Measurements from ENCODE around the gene RBFOX2.

RBFOX2 gene

GRCh38 chr22:35892192-35892591, 136.4 kb downstream of the RBFOX2 start:
- TF ChIP-seq MAX (IDR thresholded peaks at IDR 0.05; ENCODE audit: low read depth, low read length) (no peak), MYC (IDR thresholded peaks at IDR 0.05; ENCODE audit: low read depth, low read length) (no peak), CTCF (IDR thresholded peaks at IDR 0.05; ENCODE audit: low read depth, low read length) (no peak), POLR2A (IDR thresholded peaks at IDR 0.05; ENCODE audit: extremely low read depth, insufficient read length) (no peak)
- H3K4me3 ChIP-seq (ENCODE audit: low read depth, low read length) = no peak overlapping the region
- no peak for DNase-seq (ENCODE audit: low read depth)

GRCh38 chr22:35891442-35891841, 137.2 kb downstream of the RBFOX2 start:
- DNase-seq (ENCODE audit: low read depth) = no peak

GRCh38 chr22:35889071-35889470, 139.6 kb downstream of the RBFOX2 start:
- no peak for TF ChIP-seq CTCF (IDR thresholded peaks at IDR 0.05; ENCODE audit: low read depth, low read length)
- TF ChIP-seq MAX (IDR thresholded peaks at IDR 0.05; ENCODE audit: low read depth, low read length) = no peak
- TF ChIP-seq MYC (IDR thresholded peaks at IDR 0.05; ENCODE audit: low read depth, low read length) = no peak
- TF ChIP-seq POLR2A (IDR thresholded peaks at IDR 0.05; ENCODE audit: extremely low read depth, insufficient read length) = no peak
- no peak for DNase-seq (ENCODE audit: low read depth)
- no peak overlapping the region for H3K4me3 ChIP-seq (ENCODE audit: low read depth, low read length)

More at GRCh38 chr22:35891442-35891841, 137.2 kb downstream of the RBFOX2 start:
- TF ChIP-seq POLR2A (IDR thresholded peaks at IDR 0.05; ENCODE audit: extremely low read depth, insufficient read length) (no peak), CTCF (IDR thresholded peaks at IDR 0.05; ENCODE audit: low read depth, low read length) (no peak), MAX (IDR thresholded peaks at IDR 0.05; ENCODE audit: low read depth, low read length) (no peak), MYC (IDR thresholded peaks at IDR 0.05; ENCODE audit: low read depth, low read length) (no peak)
- H3K4me3 ChIP-seq (ENCODE audit: low read depth, low read length) = no peak overlapping the region

- TF ChIP-seq POLR2A (IDR thresholded peaks at IDR 0.05; ENCODE audit: extremely low read depth, insufficient read length) (no peak), CTCF (IDR thresholded peaks at IDR 0.05; ENCODE audit: low read depth, low read length) (no peak), MAX (IDR thresholded peaks at IDR 0.05; ENCODE audit: low read depth, low read length) (no peak), MYC (IDR thresholded peaks at IDR 0.05; ENCODE audit: low read depth, low read length) (no peak)
- H3K4me3 ChIP-seq (ENCODE audit: low read depth, low read length) = no peak overlapping the region
- DNase-seq (ENCODE audit: low read depth) = no peak
Measured at GRCh38 chr22:35888181-35888870, 140.3 kb downstream of the RBFOX2 start.

GRCh38 chr22:35887296-35887875, 141.2 kb downstream of the RBFOX2 start:
- H3K4me3 ChIP-seq (ENCODE audit: low read depth, low read length) = no peak overlapping the region
- TF ChIP-seq MYC (IDR thresholded peaks at IDR 0.05; ENCODE audit: low read depth, low read length) (no peak), POLR2A (IDR thresholded peaks at IDR 0.05; ENCODE audit: extremely low read depth, insufficient read length) (no peak), MAX (IDR thresholded peaks at IDR 0.05; ENCODE audit: low read depth, low read length) (no peak), CTCF (IDR thresholded peaks at IDR 0.05; ENCODE audit: low read depth, low read length) (no peak)
- no peak for DNase-seq (ENCODE audit: low read depth)
